ENCODE results near the gene NBAS. TPM values are rescaled to one million over a fixed set of nuclear protein-coding genes. Genes with fewer than 3 reads are reported as not detected.

Gene NBAS
- total RNA-seq, 1 donor from 2014 or later = 52.9 TPM

DNA sequence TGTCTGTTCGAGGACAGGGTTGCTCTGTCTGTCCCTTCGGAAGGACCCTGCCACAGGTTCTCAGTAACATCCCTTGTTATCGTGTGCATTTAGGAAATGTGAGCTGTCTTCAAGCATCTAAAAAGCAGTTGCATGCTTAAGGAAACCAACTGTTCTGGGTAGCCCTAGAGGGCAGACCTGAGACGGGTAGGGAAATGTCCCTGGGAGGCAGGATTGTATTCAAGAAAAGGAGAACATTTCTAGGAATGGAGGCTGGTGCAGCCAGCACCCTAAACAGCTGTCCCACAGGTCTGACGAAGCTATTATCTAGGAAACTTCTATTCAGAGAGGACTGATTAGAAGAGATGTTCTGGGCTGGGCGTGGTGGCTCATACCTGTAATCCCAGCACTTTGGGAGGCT, 414.2 kb downstream of the NBAS start:
- TF ChIP-seq, protein P1, sequence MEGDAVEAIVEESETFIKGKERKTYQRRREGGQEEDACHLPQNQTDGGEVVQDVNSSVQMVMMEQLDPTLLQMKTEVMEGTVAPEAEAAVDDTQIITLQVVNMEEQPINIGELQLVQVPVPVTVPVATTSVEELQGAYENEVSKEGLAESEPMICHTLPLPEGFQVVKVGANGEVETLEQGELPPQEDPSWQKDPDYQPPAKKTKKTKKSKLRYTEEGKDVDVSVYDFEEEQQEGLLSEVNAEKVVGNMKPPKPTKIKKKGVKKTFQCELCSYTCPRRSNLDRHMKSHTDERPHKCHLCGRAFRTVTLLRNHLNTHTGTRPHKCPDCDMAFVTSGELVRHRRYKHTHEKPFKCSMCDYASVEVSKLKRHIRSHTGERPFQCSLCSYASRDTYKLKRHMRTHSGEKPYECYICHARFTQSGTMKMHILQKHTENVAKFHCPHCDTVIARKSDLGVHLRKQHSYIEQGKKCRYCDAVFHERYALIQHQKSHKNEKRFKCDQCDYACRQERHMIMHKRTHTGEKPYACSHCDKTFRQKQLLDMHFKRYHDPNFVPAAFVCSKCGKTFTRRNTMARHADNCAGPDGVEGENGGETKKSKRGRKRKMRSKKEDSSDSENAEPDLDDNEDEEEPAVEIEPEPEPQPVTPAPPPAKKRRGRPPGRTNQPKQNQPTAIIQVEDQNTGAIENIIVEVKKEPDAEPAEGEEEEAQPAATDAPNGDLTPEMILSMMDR (IDR thresholded peaks at IDR 0.05; ENCODE audit: unreplicated experiment) = no peak
- no peak for DNase-seq (ENCODE audit: low spot score in 2 of 2, unreplicated experiment in 2 of 2)
- Mint-ChIP-seq H3K4me1 (peaks cover 13% of the 10 kb centered on the region), H3K4me3 (no peak overlapping the region), H3K27me3 (ENCODE audit: low read depth) (no peaks in the 10 kb centered on the region), H3K36me3 (no peaks in the 10 kb centered on the region), H3K9me3 (no peaks in the 10 kb centered on the region), H3K27ac (no peak overlapping the region)

DNA sequence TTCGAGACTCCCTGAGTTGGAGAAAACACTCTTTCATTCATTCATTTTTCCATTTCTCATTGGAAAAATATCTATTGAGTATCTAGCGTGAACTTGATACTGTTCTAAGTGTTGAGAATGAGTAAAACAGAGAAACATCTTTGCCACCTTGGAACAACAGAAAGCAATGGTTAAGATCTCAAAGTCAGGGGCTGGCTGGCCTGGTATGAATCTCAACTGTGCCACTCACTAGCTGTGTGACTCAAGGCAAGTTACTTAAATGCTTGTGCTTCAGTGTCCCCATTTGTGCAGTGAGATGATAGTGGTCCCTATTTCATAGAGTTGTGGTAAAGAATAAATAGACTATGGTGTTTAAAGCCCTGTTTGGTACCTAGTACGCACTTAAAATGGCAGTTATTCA, 415.2 kb downstream of the NBAS start:
- no peak for DNase-seq (ENCODE audit: low spot score in 2 of 2, unreplicated experiment in 2 of 2)
- H3K4me1 Mint-ChIP-seq = peaks cover 15% of the 10 kb centered on the region
- H3K9me3 Mint-ChIP-seq = no peaks in the 10 kb centered on the region
- no peak overlapping the region for H3K27ac Mint-ChIP-seq
- H3K4me3 Mint-ChIP-seq = no peak overlapping the region
- H3K36me3 Mint-ChIP-seq = no peaks in the 10 kb centered on the region
- TF ChIP-seq, protein P1 (IDR thresholded peaks at IDR 0.05; ENCODE audit: unreplicated experiment) = no peak
- H3K27me3 Mint-ChIP-seq (ENCODE audit: low read depth) = no peaks in the 10 kb centered on the region

DNA sequence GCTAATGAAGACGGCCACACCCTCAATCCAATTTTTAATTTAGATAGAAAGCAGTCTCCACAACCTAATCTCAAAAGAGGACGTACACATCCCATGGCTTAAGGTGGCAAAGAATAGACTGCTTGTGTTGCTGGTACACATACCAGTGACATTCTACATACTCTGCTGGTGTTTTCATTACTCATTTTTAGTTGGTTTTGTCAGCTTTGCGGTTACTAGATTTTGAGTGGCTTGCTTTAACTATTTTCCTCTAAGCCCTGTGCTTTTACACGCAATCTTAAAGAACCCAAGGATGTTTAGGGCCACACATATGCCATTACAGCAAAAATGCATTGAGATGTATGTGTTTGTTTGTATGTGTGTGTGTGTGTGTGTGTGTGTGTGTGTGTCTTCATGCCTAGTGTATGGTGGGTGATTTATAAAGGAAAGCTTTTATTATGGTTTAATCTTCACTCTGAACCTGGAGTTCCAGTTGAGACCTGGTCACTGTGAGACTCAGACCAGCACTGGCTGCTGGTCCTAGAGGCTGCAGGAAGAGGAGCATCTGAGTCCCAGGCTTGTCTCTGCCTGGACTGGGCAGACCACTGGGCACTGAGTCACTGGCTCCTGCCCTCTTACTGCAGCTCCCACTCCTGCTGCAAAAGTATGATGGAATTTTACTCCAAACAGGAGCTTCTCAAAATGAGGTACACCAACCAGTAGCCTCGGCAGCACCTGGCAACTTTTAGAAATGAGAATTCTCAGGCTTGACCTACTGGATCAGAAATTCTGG, 415.9 kb downstream of the NBAS start:
- no peaks in the 10 kb centered on the region for H3K9me3 Mint-ChIP-seq
- H3K27ac Mint-ChIP-seq = no peak overlapping the region
- no peaks in the 10 kb centered on the region for H3K27me3 Mint-ChIP-seq (ENCODE audit: low read depth)
- peaks cover 15% of the 10 kb centered on the region for H3K4me1 Mint-ChIP-seq
- H3K36me3 Mint-ChIP-seq = no peaks in the 10 kb centered on the region
- TF ChIP-seq, protein P1 (IDR thresholded peaks at IDR 0.05; ENCODE audit: unreplicated experiment) = no peak
- no peak overlapping the region for H3K4me3 Mint-ChIP-seq
- DNase-seq (ENCODE audit: low spot score in 2 of 2, unreplicated experiment in 2 of 2) = no peak

DNA sequence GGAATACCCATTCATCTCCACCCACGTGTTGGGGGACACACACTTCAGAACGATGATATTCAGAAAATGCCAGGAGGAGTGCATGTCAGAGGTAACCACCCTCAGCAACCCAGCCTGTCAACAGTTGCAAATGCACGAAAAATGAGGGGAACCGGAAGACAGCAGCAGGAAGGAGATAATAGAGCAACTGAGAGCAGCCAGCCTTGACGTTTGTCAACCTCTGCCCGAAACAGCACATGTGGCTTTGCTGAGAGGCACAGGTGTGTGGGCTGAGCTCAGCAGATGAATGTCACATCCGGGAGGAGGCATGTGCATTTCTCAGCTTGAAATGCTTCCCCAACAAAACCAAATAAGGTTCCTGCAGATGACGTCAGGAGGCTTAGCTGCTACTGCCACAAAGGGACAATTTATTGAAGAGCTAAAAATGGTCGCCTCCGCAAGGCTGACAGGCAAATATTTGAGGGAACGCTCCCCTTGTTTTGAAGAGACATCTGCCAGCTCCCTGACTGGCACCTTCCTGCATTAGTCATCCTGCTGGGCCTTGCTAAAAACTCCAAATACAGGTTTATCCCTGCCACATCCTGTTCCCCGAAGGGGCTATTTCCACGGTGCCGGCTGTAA, 419.0 kb downstream of the NBAS start:
- H3K9me3 Mint-ChIP-seq = peaks cover 3% of the 10 kb centered on the region
- H3K36me3 Mint-ChIP-seq = no peaks in the 10 kb centered on the region
- no peak for DNase-seq (ENCODE audit: low spot score in 2 of 2, unreplicated experiment in 2 of 2)
- TF ChIP-seq, protein P1 (IDR thresholded peaks at IDR 0.05; ENCODE audit: unreplicated experiment) = no peak
- H3K4me1 Mint-ChIP-seq = peaks cover 15% of the 10 kb centered on the region
- H3K4me3 Mint-ChIP-seq = no peak overlapping the region
- H3K27ac Mint-ChIP-seq = no peak overlapping the region
- H3K27me3 Mint-ChIP-seq (ENCODE audit: low read depth) = no peaks in the 10 kb centered on the region

DNA sequence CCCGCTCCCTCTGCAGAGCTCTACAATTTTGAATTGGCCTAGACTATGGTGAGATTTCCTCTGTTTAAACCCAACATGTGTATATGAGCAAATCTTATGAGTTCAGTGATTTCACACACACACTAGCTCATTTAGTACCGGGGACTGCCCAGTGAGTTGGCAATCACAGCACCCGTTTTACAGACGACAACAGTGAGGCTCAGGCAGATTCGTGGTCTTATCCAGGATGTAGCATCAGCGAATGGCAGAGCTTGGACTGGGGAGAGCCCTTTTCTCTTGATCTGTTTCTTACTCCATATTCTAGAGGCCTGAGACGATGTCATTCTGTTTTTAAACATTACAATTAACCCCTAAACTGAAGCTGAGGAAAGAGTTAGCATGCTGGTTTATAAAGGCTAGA, 419.9 kb downstream of the NBAS start:
- no peak overlapping the region for H3K27ac Mint-ChIP-seq
- H3K4me3 Mint-ChIP-seq = no peak overlapping the region
- TF ChIP-seq, protein P1 (IDR thresholded peaks at IDR 0.05; ENCODE audit: unreplicated experiment) = no peak

More for the DNA sequence above, 419.9 kb downstream of the NBAS start:
- DNase-seq (ENCODE audit: low spot score in 2 of 2, unreplicated experiment in 2 of 2) = no peak
- Mint-ChIP-seq H3K4me1 (peaks cover 15% of the 10 kb centered on the region), H3K27me3 (ENCODE audit: low read depth) (no peaks in the 10 kb centered on the region), H3K36me3 (no peaks in the 10 kb centered on the region), H3K9me3 (peaks cover 3% of the 10 kb centered on the region)

All from mesothelial cell of epicardium (in vitro differentiated cells).